ENCODE data around the gene SDHAF1. TPM values are rescaled to one million over a fixed set of nuclear protein-coding genes. Genes with fewer than 3 reads are reported as not detected.
"Not testable (repeated sequence)": the region's sequence is repeated elsewhere in the genome, so short reads cannot be mapped to it uniquely, and the experiment has no call there.

SDHAF1 gene
- total RNA-seq, 4 donors from 2014 or later = 30.3 to 83.8 (median 55.4) TPM

- 51 to 65% methylated on average over 4 to 6 of the region's 6 CpGs for WGBS, 2 donors (ENCODE audit: low coverage in 1 of 2)
- Histone ChIP-seq H3K4me3 (no peak overlapping the region), H3K27me3 (peaks cover 36% of the 10 kb centered on the region), H3K9me3 (no peaks in the 10 kb centered on the region), H3K27ac (no peak overlapping the region), H3K4me1 (peaks cover 0 to 13% (median 8%) of the 10 kb centered on the region in 4 donors), H3K36me3 (no peaks in the 10 kb centered on the region)
- DNase-seq = no peak
- in situ Hi-C loops (cut with MboI; ENCODE audit: low pct_ligation_motif_present in 1 of 4, low pct_unique_long_range_greater_than_20kb in 1 of 4, low sequenced_read_pairs in 3 of 4) = no loop called here
- no peak for TF ChIP-seq CTCF (IDR thresholded peaks at IDR 0.05)
- TF ChIP-seq POLR2A (IDR thresholded peaks at IDR 0.05) = no peak
- TF ChIP-seq POLR2AphosphoS5 (IDR thresholded peaks at IDR 0.05) = no peak
- TF ChIP-seq EP300 (IDR thresholded peaks at IDR 0.05; ENCODE audit: low read depth) = no peak
- intact Hi-C loops (cut with DNase I; ENCODE audit: low total_unique reads) = loop anchor here (10.0 kb wide), 1 partner anchor 129 kb away; no protein-coding TSS in a partner anchor
These were observed 38.9 kb upstream of the SDHAF1 start for GRCh38 chr19:35955881-35956634.

DNA sequence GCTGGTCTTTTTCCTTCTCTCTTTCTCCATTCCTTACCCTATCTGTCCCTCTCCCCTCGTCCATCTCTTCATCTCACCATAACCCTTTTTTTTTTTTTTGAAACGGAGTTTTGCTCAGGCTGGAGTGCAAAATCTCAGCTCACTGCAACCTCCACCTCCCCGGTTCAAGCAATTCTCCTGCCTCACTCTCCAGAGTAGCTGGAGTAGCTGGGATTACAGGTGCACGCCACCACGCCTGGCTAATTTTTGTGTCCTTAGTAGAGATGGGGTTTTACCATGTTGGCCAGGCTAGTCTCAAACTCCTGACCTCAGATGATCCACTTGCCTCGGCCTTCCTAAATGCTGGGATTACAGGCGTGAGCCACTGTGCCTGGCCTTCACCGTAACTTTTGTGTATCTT lies 37.6 kb upstream of the SDHAF1 start:
- H3K9me3 ChIP-seq; H3K4me3 ChIP-seq; H3K36me3 ChIP-seq; DNase-seq; H3K27ac ChIP-seq; in situ Hi-C loops (cut with MboI; ENCODE audit: low pct_ligation_motif_present in 1 of 4, low pct_unique_long_range_greater_than_20kb in 1 of 4, low sequenced_read_pairs in 3 of 4): not testable (repeated sequence)
- H3K27me3 ChIP-seq = peaks cover 40% of the 10 kb centered on the region
- intact Hi-C loops (cut with DNase I; ENCODE audit: low total_unique reads) = loop anchor here (10.0 kb wide), 1 partner anchor 127 kb away; no protein-coding TSS in a partner anchor
- peaks cover 0 to 13% (median 8%) of the 10 kb centered on the region in 4 donors for H3K4me1 ChIP-seq
- 73 to 78% methylated on average over 8 of the region's 8 CpGs for WGBS, 2 donors (ENCODE audit: low coverage in 1 of 2)

DNA sequence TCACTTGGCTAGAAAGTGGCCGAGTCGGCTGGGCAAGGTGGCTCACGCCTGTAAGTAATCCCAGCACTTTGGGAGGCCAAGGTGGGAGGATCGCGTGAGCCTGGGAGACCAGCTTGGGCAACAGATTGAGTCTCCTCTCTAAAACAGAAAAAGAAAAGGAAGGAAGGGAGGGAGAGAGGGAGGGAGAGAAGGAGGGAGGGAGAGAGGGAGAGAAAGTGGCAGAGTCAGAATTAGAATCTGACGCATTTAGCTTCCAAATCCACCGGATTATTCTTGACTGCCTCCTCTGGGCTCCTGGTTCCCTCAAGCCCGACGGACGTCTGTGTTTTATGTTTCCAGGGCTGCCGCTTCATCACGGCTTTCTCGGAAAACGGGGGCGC lies 36.3 kb upstream of the SDHAF1 start:
- in situ Hi-C loops (cut with MboI; ENCODE audit: low pct_ligation_motif_present in 1 of 4, low pct_unique_long_range_greater_than_20kb in 1 of 4, low sequenced_read_pairs in 3 of 4) (no loop called here), intact Hi-C loops (cut with DNase I; ENCODE audit: low total_unique reads) (loop anchor here (10.0 kb wide), 1 partner anchor 126 kb away; no protein-coding TSS in a partner anchor)
- Histone ChIP-seq H3K4me3 (peak overlapping the region in 1 of 4 donors; percentile 21), H3K4me1 (peaks cover 0 to 11% (median 7%) of the 10 kb centered on the region in 4 donors), H3K9me3 (no peaks in the 10 kb centered on the region), H3K27ac (no peak overlapping the region), H3K36me3 (no peaks in the 10 kb centered on the region), H3K27me3 (peaks cover 43% of the 10 kb centered on the region)
- DNase-seq = no peak
- WGBS, 2 donors (ENCODE audit: low coverage in 1 of 2) = 34% methylated on average over 15 of the region's 15 CpGs; no CpG with 5 or more reads in 1 of the 2 donors
- no peak for TF ChIP-seq POLR2AphosphoS5 (IDR thresholded peaks at IDR 0.05)
- no peak for TF ChIP-seq EP300 (IDR thresholded peaks at IDR 0.05; ENCODE audit: low read depth)
- TF ChIP-seq CTCF (IDR thresholded peaks at IDR 0.05) = no peak
- TF ChIP-seq POLR2A (IDR thresholded peaks at IDR 0.05) = no peak

GRCh38 chr19:35959040-35959967 lies 35.7 kb upstream of the SDHAF1 start:
- Histone ChIP-seq H3K4me3 (peak overlapping the region in 2 of 4 donors; percentile 8 to 21), H3K27me3 (peaks cover 49% of the 10 kb centered on the region), H3K36me3 (no peaks in the 10 kb centered on the region), H3K4me1 (peaks cover 0 to 11% (median 4%) of the 10 kb centered on the region in 4 donors), H3K27ac (no peak overlapping the region), H3K9me3 (no peaks in the 10 kb centered on the region)
- in situ Hi-C loops (cut with MboI; ENCODE audit: low pct_ligation_motif_present in 1 of 4, low pct_unique_long_range_greater_than_20kb in 1 of 4, low sequenced_read_pairs in 3 of 4) = no loop called here
- peak; percentile 56 for DNase-seq
- WGBS, 2 donors (ENCODE audit: low coverage in 1 of 2) = 23% methylated on average over 60 of the region's 97 CpGs; no CpG with 5 or more reads in 1 of the 2 donors
- intact Hi-C loops (cut with DNase I; ENCODE audit: low total_unique reads) = loop anchor here (10.0 kb wide), 1 partner anchor 125 kb away; no protein-coding TSS in a partner anchor
- peak in 4 of 5 experiments; percentile 14 to 30 (median 17) for TF ChIP-seq CTCF (IDR thresholded peaks at IDR 0.05)
- TF ChIP-seq EP300 (IDR thresholded peaks at IDR 0.05; ENCODE audit: low read depth) = no peak
